PC-9 (cell line): ENCODE data around the gene PROM1. TPM values are rescaled to one million over a fixed set of nuclear protein-coding genes. Genes with fewer than 3 reads are reported as not detected.

Source experiments
- BruUV-seq: library from RNA; stranded (reverse); fragments of 400-500 nt; replicated peaks from 2 replicates; lab custom pipeline; 2021; lab: Mats Ljungman, UMichigan
- CTCF ChIA-PET: fragments of 300-600 bp; sonication (Branson Sonifier 250); formaldehyde crosslinking; loops from one replicate; lab custom pipeline; 2022; ENCODE audit warnings: antibody characterized with exemption; lab: Charles Lee
- POLR2A ChIA-PET: fragments of 300-600 bp; sonication (Branson Sonifier 250); formaldehyde crosslinking; loops from one replicate; lab custom pipeline; 2022; ENCODE audit warnings: antibody characterized with exemption; ENCODE audit not compliant: unreplicated experiment; lab: Charles Lee
- DNase-seq, 2 experiments: peaks; one replicate each; pipeline versions ENCODE4 v3.0.0 to v3.0.0-alpha.2; 2015 to 2022; ENCODE audit warnings: mixed read lengths in 1 of 2
- H2AFZ ChIP-seq: fragments of 200-600 bp; sonication (generic); 2 replicates; pipeline ENCODE4 v1.8.1; 2017; ENCODE audit warnings: antibody characterized with exemption
- H3F3A ChIP-seq: fragments of 200-600 bp; sonication (generic); 2 replicates; pipeline ENCODE4 v1.8.1; 2017; ENCODE audit warnings: antibody characterized with exemption, mild to moderate bottlenecking, low read depth; ENCODE audit not compliant: insufficient read depth
- H3K27ac ChIP-seq: fragments of 200-600 bp; sonication (generic); 2 replicates; pipeline ENCODE4 v1.6.1; 2016; ENCODE audit warnings: mixed run types
- H3K27me3 ChIP-seq: fragments of 200-600 bp; sonication (generic); 2 replicates; pipeline ENCODE4 v1.6.1; 2016; ENCODE audit warnings: low read depth, mixed run types; ENCODE audit not compliant: insufficient read depth
- H3K36me3 ChIP-seq: fragments of 200-600 bp; sonication (generic); 2 replicates; pipeline ENCODE4 v1.6.1; 2016; ENCODE audit warnings: low read depth, mixed run types
- H3K4me1 ChIP-seq: fragments of 200-600 bp; sonication (generic); replicated peaks from 2 replicates; pipeline ENCODE4 v1.6.1; 2016; ENCODE audit warnings: mixed run types; ENCODE audit not compliant: insufficient read depth
- H3K4me2 ChIP-seq: fragments of 200-600 bp; sonication (generic); 2 replicates; pipeline ENCODE4 v1.6.1; 2017; ENCODE audit warnings: mixed run types
- H3K4me3 ChIP-seq: fragments of 200-600 bp; sonication (generic); 2 replicates; pipeline ENCODE4 v1.6.1; 2016; ENCODE audit warnings: mixed run types
- H3K79me2 ChIP-seq: fragments of 200-600 bp; sonication (generic); 2 replicates; pipeline ENCODE4 v1.6.1; 2017; ENCODE audit warnings: low read depth, mixed run types
- H3K9me2 ChIP-seq: fragments of 200-600 bp; sonication (generic); 2 replicates; pipeline ENCODE4 v1.8.1; 2017; ENCODE audit warnings: mild to moderate bottlenecking; ENCODE audit not compliant: insufficient read depth
- H3K9me3 ChIP-seq: fragments of 200-600 bp; sonication (generic); 2 replicates; pipeline ENCODE4 v1.8.1; 2016; ENCODE audit warnings: low read depth; ENCODE audit not compliant: insufficient read depth
- H4K20me1 ChIP-seq: fragments of 200-600 bp; sonication (generic); 2 replicates; pipeline ENCODE4 v1.8.1; 2017; ENCODE audit not compliant: insufficient read depth
- EZH2 ChIP-seq: fragments of 200-600 bp; sonication (generic); IDR thresholded peaks from 2 replicates; pipeline ENCODE4 v1.8.0; 2017; ENCODE audit warnings: antibody characterized with exemption, low read depth
- intact Hi-C: fragments of 100-400 bp; cut with micrococcal nuclease; formaldehyde crosslinking; loops from one replicate; pipeline ENCODE4 v1.10.0; 2022; ENCODE audit not compliant: unreplicated experiment
- total RNA-seq: library from RNA; stranded (reverse); gene quantifications from 2 replicates; pipeline ENCODE4 v1.2.3, GENCODE V29; 2021
- TF ChIP-seq, protein P1 (sequence below): fragments of 200-600 bp; sonication (generic); conservative IDR thresholded peaks from 2 replicates; pipeline ENCODE4 v1.6.1; 2017; ENCODE audit warnings: mixed run types, antibody characterized with exemption, mild to moderate bottlenecking, moderate library complexity

PROM1 gene
- total RNA-seq, 1 experiment from 2014 or later: not detected

- Histone ChIP-seq H3K4me3 (no peak overlapping the region), H3K27me3 (peaks cover 9% of the 10 kb centered on the region), H3K4me2 (no peak overlapping the region), H3K4me1 (no peaks in the 10 kb centered on the region), H3K36me3 (no peaks in the 10 kb centered on the region), H3K9me2 (no peaks in the 10 kb centered on the region), H3K79me2 (no peaks in the 10 kb centered on the region), H3K27ac (no peak overlapping the region), H4K20me1 (no peaks in the 10 kb centered on the region), H3K9me3 (no peaks in the 10 kb centered on the region), H3F3A (no peaks in the 10 kb centered on the region), H2AFZ (no peak overlapping the region)
- intact Hi-C loops: no loop called here
- TF ChIP-seq EZH2: no peak
- TF ChIP-seq, protein P1, sequence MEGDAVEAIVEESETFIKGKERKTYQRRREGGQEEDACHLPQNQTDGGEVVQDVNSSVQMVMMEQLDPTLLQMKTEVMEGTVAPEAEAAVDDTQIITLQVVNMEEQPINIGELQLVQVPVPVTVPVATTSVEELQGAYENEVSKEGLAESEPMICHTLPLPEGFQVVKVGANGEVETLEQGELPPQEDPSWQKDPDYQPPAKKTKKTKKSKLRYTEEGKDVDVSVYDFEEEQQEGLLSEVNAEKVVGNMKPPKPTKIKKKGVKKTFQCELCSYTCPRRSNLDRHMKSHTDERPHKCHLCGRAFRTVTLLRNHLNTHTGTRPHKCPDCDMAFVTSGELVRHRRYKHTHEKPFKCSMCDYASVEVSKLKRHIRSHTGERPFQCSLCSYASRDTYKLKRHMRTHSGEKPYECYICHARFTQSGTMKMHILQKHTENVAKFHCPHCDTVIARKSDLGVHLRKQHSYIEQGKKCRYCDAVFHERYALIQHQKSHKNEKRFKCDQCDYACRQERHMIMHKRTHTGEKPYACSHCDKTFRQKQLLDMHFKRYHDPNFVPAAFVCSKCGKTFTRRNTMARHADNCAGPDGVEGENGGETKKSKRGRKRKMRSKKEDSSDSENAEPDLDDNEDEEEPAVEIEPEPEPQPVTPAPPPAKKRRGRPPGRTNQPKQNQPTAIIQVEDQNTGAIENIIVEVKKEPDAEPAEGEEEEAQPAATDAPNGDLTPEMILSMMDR: no peak
- BruUV-seq: no TSS peak
- POLR2A ChIA-PET: no interaction called here
- no peak for DNase-seq
- CTCF ChIA-PET: no interaction called here
Observed at GRCh38 chr4:16070203-16070602, 13.6 kb downstream of the PROM1 start.

DNA sequence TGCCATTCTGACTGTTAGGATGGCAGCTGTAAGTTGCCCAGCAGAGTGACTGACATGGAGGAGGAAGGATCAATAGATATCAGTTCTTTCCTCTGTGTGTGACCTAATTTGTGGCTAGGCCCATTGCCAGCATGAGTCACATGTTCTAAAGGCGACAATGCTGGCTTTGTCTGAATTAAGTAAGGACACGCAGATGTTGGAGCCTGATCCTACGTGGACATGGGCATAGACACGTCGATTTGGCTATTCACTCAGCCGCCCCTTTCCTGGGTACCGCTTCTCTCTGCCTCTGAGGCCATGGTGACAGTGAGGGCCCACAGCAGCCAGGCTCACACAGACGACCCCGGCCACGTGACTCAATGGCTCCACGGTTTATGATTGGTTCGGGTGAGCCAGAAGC lies 16.3 kb downstream of the PROM1 start:
- Histone ChIP-seq H3K4me2 (no peak overlapping the region), H3F3A (no peaks in the 10 kb centered on the region), H3K9me2 (no peaks in the 10 kb centered on the region), H3K79me2 (no peaks in the 10 kb centered on the region), H3K4me3 (no peak overlapping the region), H3K9me3 (no peaks in the 10 kb centered on the region), H4K20me1 (no peaks in the 10 kb centered on the region), H3K27ac (no peak overlapping the region), H3K4me1 (no peaks in the 10 kb centered on the region), H2AFZ (no peak overlapping the region), H3K27me3 (peaks cover 4% of the 10 kb centered on the region), H3K36me3 (no peaks in the 10 kb centered on the region)
- TF ChIP-seq, protein P1: no peak
- no peak for TF ChIP-seq EZH2
- POLR2A ChIA-PET: no interaction called here
- DNase-seq: no peak
- intact Hi-C loops: no loop called here
- no TSS peak for BruUV-seq
- CTCF ChIA-PET: no interaction called here

DNA sequence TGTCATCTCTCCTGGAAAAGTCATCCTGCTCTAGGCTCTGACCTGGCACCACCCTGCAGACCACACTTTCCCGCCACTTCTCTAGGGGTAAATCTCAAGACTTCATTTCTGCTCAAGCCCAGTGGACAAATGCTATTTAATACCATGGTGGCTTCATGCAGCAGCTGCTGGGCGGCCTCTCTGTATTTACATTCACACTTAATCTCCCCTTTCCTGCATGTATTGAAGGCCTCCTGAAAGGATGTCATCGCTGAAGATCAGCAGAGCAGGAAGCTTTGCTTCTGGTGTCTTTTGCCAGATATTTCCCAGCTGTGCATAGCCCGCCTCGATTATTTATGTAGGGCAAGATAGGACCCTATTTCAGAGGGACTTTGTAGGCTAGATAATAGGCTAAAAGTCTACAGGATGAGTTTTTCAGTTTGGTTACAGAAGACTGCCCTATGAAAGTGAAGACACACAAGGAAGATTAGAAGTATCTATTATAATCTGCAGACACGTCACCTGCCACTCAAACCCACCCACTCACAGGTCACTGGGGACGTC lies 17.2 kb downstream of the PROM1 start:
- Histone ChIP-seq H3F3A (no peaks in the 10 kb centered on the region), H3K27me3 (peaks cover 4% of the 10 kb centered on the region; the same call in 1 of the 2 replicates), H3K4me1 (no peaks in the 10 kb centered on the region), H3K4me3 (no peak overlapping the region), H2AFZ (no peak overlapping the region), H3K9me3 (no peaks in the 10 kb centered on the region), H3K27ac (no peak overlapping the region), H3K4me2 (no peak overlapping the region), H3K36me3 (no peaks in the 10 kb centered on the region), H3K79me2 (no peaks in the 10 kb centered on the region), H4K20me1 (no peaks in the 10 kb centered on the region), H3K9me2 (no peaks in the 10 kb centered on the region)
- POLR2A ChIA-PET: no interaction called here
- TF ChIP-seq EZH2: no peak
- TF ChIP-seq, protein P1: no peak
- DNase-seq: no peak
- intact Hi-C loops: no loop called here
- CTCF ChIA-PET: no interaction called here
- no TSS peak for BruUV-seq
